ENCODE measurements around the gene ATN1. TPM values are rescaled to one million over a fixed set of nuclear protein-coding genes. Genes with fewer than 3 reads are reported as not detected.

Gene ATN1
- total RNA-seq, 1 experiment from 2014 or later: 82.3 TPM

DNA sequence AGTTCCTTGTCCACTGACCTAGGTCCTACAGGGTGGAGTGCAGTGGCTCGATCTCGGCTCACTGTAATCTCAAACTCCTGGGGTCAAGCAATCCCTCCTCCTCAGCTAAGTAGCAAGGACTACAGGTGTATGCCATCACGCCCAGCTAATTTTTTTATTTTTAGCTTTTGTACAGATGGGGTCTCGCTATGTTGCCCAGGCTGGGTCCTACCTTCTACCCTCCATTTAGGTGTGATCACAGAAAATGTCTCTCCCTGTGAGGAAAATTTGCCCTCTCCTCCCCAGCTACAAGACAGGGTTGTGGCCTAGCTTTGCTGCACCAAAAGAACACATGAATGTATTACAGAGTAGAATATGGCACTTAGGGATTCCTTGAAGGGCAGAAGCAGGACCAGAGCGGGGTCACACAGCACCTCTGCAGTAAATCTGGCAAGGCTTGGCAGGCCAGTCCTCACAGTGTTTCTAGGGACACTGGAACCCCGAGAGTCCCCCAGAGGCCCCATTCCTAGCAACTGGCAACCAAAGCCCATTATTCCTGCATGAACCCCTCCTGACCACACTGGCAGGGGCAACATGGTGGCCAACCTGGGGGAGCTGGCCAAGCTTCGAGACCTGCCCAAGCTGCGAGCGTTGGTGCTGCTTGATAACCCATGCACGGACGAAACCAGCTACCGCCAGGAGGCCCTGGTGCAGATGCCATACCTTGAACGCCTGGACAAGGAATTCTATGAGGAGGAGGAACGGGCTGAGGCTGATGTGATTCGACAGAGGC lies 15.4 kb upstream of the ATN1 start:
- Histone ChIP-seq H3K4me1 (ENCODE audit: control insufficient read depth, insufficient read depth, low read length) (peaks cover 4% of the 10 kb centered on the region; the same call in 1 of the 2 replicates), H3K27ac (ENCODE audit: low read length) (no peak overlapping the region), H3K36me3 (ENCODE audit: control insufficient read depth, insufficient read depth, low read length) (no peaks in the 10 kb centered on the region; the same call in 1 of the 2 replicates), H3K4me3 (ENCODE audit: low read depth in 2 of 2, low read length in 2 of 2) (no peak overlapping the region), H3K9me3 (ENCODE audit: control insufficient read depth, insufficient read depth, low read depth, low read length) (no peaks in the 10 kb centered on the region), H3K27me3 (ENCODE audit: control insufficient read depth, insufficient read depth, low read length) (no peaks in the 10 kb centered on the region)
- ChIA-PET POLR2A (no interaction called here), CTCF (interaction anchor here (0.7 to 1.0 kb wide), 2 partner anchors 13 to 194 kb away, joined by 3 read pairs; no protein-coding TSS in a partner anchor)
- TF ChIP-seq SIN3A (IDR thresholded peaks at IDR 0.05; ENCODE audit: borderline replicate concordance, insufficient read depth, low read depth, low read length) (no peak), POLR2AphosphoS5 (IDR thresholded peaks at IDR 0.05; ENCODE audit: low read depth, low read length) (no peak), TCF7L2 (IDR thresholded peaks at IDR 0.05; ENCODE audit: low read depth, low read length) (no peak), REST (IDR thresholded peaks at IDR 0.05; ENCODE audit: insufficient read depth in 1 of 2, low read depth in 2 of 2, low read length in 1 of 2) (no peak)
- TF ChIP-seq, protein P1, sequence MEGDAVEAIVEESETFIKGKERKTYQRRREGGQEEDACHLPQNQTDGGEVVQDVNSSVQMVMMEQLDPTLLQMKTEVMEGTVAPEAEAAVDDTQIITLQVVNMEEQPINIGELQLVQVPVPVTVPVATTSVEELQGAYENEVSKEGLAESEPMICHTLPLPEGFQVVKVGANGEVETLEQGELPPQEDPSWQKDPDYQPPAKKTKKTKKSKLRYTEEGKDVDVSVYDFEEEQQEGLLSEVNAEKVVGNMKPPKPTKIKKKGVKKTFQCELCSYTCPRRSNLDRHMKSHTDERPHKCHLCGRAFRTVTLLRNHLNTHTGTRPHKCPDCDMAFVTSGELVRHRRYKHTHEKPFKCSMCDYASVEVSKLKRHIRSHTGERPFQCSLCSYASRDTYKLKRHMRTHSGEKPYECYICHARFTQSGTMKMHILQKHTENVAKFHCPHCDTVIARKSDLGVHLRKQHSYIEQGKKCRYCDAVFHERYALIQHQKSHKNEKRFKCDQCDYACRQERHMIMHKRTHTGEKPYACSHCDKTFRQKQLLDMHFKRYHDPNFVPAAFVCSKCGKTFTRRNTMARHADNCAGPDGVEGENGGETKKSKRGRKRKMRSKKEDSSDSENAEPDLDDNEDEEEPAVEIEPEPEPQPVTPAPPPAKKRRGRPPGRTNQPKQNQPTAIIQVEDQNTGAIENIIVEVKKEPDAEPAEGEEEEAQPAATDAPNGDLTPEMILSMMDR (IDR thresholded peaks at IDR 0.05): no peak
- DNase-seq (ENCODE audit: low read depth, low spot score) (no peak), ATAC-seq (no peak)
- BruUV-seq (replicated peaks): no TSS peak
- intact Hi-C loops (cut with micrococcal nuclease; ENCODE audit: unreplicated experiment): no loop called here
- in situ Hi-C loops (cut with HindIII; ENCODE audit: low pct_unique_long_range_greater_than_20kb, low sequenced_read_pairs): no loop called here

DNA sequence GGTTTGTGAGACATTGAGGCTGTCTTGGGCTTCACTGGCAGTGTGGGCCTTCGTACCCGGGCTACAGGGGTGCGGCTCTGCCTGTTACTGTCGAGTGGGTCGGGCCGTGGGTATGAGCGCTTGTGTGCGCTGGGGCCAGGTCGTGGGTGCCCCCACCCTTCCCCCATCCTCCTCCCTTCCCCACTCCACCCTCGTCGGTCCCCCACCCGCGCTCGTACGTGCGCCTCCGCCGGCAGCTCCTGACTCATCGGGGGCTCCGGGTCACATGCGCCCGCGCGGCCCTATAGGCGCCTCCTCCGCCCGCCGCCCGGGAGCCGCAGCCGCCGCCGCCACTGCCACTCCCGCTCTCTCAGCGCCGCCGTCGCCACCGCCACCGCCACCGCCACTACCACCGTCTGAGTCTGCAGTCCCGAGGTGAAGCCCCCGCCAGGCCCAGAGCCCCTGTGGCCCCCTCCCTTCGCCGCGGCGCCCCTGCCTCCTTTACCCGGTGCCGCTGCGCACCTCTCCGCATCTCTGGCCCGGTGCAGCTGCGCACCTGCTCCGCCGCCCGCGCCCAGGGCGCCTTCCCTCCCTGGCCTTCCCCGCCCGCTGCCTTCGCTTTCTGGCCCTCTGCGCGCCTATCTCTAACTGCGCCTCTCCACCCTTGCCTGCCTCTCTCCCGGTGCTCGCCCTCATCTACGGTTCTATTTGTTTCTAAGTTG lies 13.4 kb upstream of the ATN1 start, which contains the start of gene ENO2:
Gene ENO2 (plus strand): TSS at position 335 of the 701 bp plus-strand sequence. CDS start 1,253 bp downstream, outside the sequence.
- Histone ChIP-seq H3K36me3 (ENCODE audit: control insufficient read depth, insufficient read depth, low read length) (no peaks in the 10 kb centered on the region; the same call in 1 of the 2 replicates), H3K27ac (ENCODE audit: low read length) (peak within 1 kb of the TSS; percentile 65), H3K27me3 (ENCODE audit: control insufficient read depth, insufficient read depth, low read length) (no peaks in the 10 kb centered on the region), H3K9me3 (ENCODE audit: control insufficient read depth, insufficient read depth, low read depth, low read length) (no peaks in the 10 kb centered on the region), H3K4me3 (ENCODE audit: low read depth in 2 of 2, low read length in 2 of 2) (peak within 1 kb of the TSS; percentile 43 to 69), H3K4me1 (ENCODE audit: control insufficient read depth, insufficient read depth, low read length) (peaks cover 4% of the 10 kb centered on the region; the same call in 1 of the 2 replicates)
- DNase-seq (ENCODE audit: low read depth, low spot score) (no peak), ATAC-seq (peak; percentile 88)
- ChIA-PET POLR2A (interaction anchor here (0.5 kb wide), 1 partner anchor 9 kb away, joined by 3 read pairs; no protein-coding TSS in a partner anchor), CTCF (interaction anchor here (0.6 to 0.8 kb wide), 2 partner anchors 11 to 26 kb away, joined by 4 to 7 read pairs; no protein-coding TSS in a partner anchor)
- no peak for TF ChIP-seq SIN3A (IDR thresholded peaks at IDR 0.05; ENCODE audit: borderline replicate concordance, insufficient read depth, low read depth, low read length)
- TF ChIP-seq TCF7L2 (IDR thresholded peaks at IDR 0.05; ENCODE audit: low read depth, low read length): no peak
- no peak for TF ChIP-seq POLR2AphosphoS5 (IDR thresholded peaks at IDR 0.05; ENCODE audit: low read depth, low read length)
- no peak for TF ChIP-seq REST (IDR thresholded peaks at IDR 0.05; ENCODE audit: insufficient read depth in 1 of 2, low read depth in 2 of 2, low read length in 1 of 2)
- TF ChIP-seq, protein P1 (IDR thresholded peaks at IDR 0.05): no peak
- BruUV-seq (replicated peaks): no TSS peak
- intact Hi-C loops (cut with micrococcal nuclease; ENCODE audit: unreplicated experiment): no loop called here
- in situ Hi-C loops (cut with HindIII; ENCODE audit: low pct_unique_long_range_greater_than_20kb, low sequenced_read_pairs): no loop called here

Measured in Panc1 (cell line).